ENCODE results near the gene AHNAK. TPM values are rescaled to one million over a fixed set of nuclear protein-coding genes. Genes with fewer than 3 reads are reported as not detected.
"Not testable (repeated sequence)": the region's sequence is repeated elsewhere in the genome, so short reads cannot be mapped to it uniquely, and the experiment has no call there.

The AHNAK gene
- total RNA-seq, 1 donor: 474 TPM

- no peak for DNase-seq (ENCODE audit: low read depth)
- no peak overlapping the region for H3K4me3 ChIP-seq (ENCODE audit: low read depth, low read length)
- no peak for TF ChIP-seq CTCF (IDR thresholded peaks at IDR 0.05; ENCODE audit: insufficient read depth, low read depth, low read length)
Measured at GRCh38 chr11:62457478-62457877, 89.1 kb downstream of the AHNAK start.

GRCh38 chr11:62456630-62457029, 90.0 kb downstream of the AHNAK start:
- no peak for TF ChIP-seq CTCF (IDR thresholded peaks at IDR 0.05; ENCODE audit: insufficient read depth, low read depth, low read length)
- no peak for DNase-seq (ENCODE audit: low read depth)
- no peak overlapping the region for H3K4me3 ChIP-seq (ENCODE audit: low read depth, low read length)

- no peak overlapping the region for H3K4me3 ChIP-seq (ENCODE audit: low read depth, low read length)
- TF ChIP-seq CTCF (IDR thresholded peaks at IDR 0.05; ENCODE audit: insufficient read depth, low read depth, low read length): no peak
- no peak for DNase-seq (ENCODE audit: low read depth)
Measured at GRCh38 chr11:62452839-62453468, 93.7 kb downstream of the AHNAK start.

- no peak for TF ChIP-seq CTCF (IDR thresholded peaks at IDR 0.05; ENCODE audit: insufficient read depth, low read depth, low read length)
- no peak overlapping the region for H3K4me3 ChIP-seq (ENCODE audit: low read depth, low read length)
- peak; percentile 22 for DNase-seq (ENCODE audit: low read depth)
Measured at GRCh38 chr11:62452261-62452660, 94.3 kb downstream of the AHNAK start.

- no peak for TF ChIP-seq CTCF (IDR thresholded peaks at IDR 0.05; ENCODE audit: insufficient read depth, low read depth, low read length)
- no peak overlapping the region for H3K4me3 ChIP-seq (ENCODE audit: low read depth, low read length)
- no peak for DNase-seq (ENCODE audit: low read depth)
Measured at GRCh38 chr11:62451241-62451621, 95.4 kb downstream of the AHNAK start.

- DNase-seq (ENCODE audit: low read depth): no peak
- TF ChIP-seq CTCF (IDR thresholded peaks at IDR 0.05; ENCODE audit: insufficient read depth, low read depth, low read length): no peak
- no peak overlapping the region for H3K4me3 ChIP-seq (ENCODE audit: low read depth, low read length)
Measured at GRCh38 chr11:62450543-62451240, 95.9 kb downstream of the AHNAK start.

- DNase-seq (ENCODE audit: low read depth); H3K4me3 ChIP-seq (ENCODE audit: low read depth, low read length): not testable (repeated sequence)
Measured at GRCh38 chr11:62449912-62450311, 96.7 kb downstream of the AHNAK start.
